ENCODE measurements around the gene ACIN1. TPM values are rescaled to one million over a fixed set of nuclear protein-coding genes. Genes with fewer than 3 reads are reported as not detected.

The ACIN1 gene
- total RNA-seq, 1 experiment from 2014 or later = 333 TPM

GRCh38 chr14:23030936-23031335, 64.0 kb downstream of the ACIN1 start:
- peaks cover 39 to 65% (median 52%) of the 10 kb centered on the region in 3 experiments for H3K36me3 Mint-ChIP-seq (ENCODE audit: insufficient read depth in 1 of 3, low read depth in 3 of 3)
- H2AFZ ChIP-seq (ENCODE audit: low read length) = no peak overlapping the region
- peaks cover 14 to 17% of the 10 kb centered on the region in 2 experiments for H3K4me1 Mint-ChIP-seq
- H2BK12ac ChIP-seq (ENCODE audit: insufficient read length, low read depth, low read length) = no peak overlapping the region
- H4K91ac ChIP-seq (ENCODE audit: insufficient read length, low read depth, low read length) = no peak overlapping the region
- H2AK5ac ChIP-seq (ENCODE audit: insufficient read length, low read length) = no peak overlapping the region
- TF ChIP-seq CTCF (conservative IDR thresholded peaks at IDR 0.05) = no peak
- no peak overlapping the region for H3K4me2 ChIP-seq (ENCODE audit: insufficient read depth, insufficient read length, low read length)
- H3K27me3 Mint-ChIP-seq (ENCODE audit: low read depth) = no peaks in the 10 kb centered on the region
- H3K9me3 Mint-ChIP-seq = no peaks in the 10 kb centered on the region
- no peak overlapping the region for H3K56ac ChIP-seq (ENCODE audit: insufficient read length, low read depth, low read length)
- no peak overlapping the region for H3K18ac ChIP-seq (ENCODE audit: insufficient read length, low read depth, low read length)
- no peak overlapping the region for H2BK20ac ChIP-seq (ENCODE audit: low read depth, low read length, poor library complexity, severe bottlenecking)
- WGBS (ENCODE audit: extremely low coverage, insufficient read length, low lambda C conversion rate) = no CpG with 5 or more reads among the region's 4 CpGs
- DNase-seq = no peak
- H3T11ph ChIP-seq (ENCODE audit: low read length) = no peak overlapping the region
- H4K20me1 ChIP-seq (ENCODE audit: control insufficient read depth, insufficient read depth, insufficient read length) = no peaks in the 10 kb centered on the region
- no peak overlapping the region for H3K14ac ChIP-seq (ENCODE audit: insufficient read depth, low read length)
- peaks cover 5% of the 10 kb centered on the region for H3K23me2 ChIP-seq (ENCODE audit: insufficient read length, low read depth, low read length, poor library complexity, severe bottlenecking)
- no peak overlapping the region for H3K4ac ChIP-seq (ENCODE audit: low read depth, low read length)
- no peak overlapping the region for H3K27ac ChIP-seq (ENCODE audit: insufficient read length, low read depth, low read length)
- H3K79me1 ChIP-seq (ENCODE audit: insufficient read depth, low read depth, low read length, poor library complexity, severe bottlenecking) = no peaks in the 10 kb centered on the region
- H3K27me3 ChIP-seq (ENCODE audit: insufficient read depth, low read length) = no peaks in the 10 kb centered on the region
- H3K79me2 ChIP-seq (ENCODE audit: insufficient read depth, low read length) = peaks cover 5% of the 10 kb centered on the region; the same call in 1 of the 2 replicates
- no peak overlapping the region for H3K27ac Mint-ChIP-seq
- H2BK15ac ChIP-seq (ENCODE audit: low read depth, low read length) = no peak overlapping the region
- H3K9me3 ChIP-seq (ENCODE audit: control insufficient read depth, low read depth, low read length) = no peaks in the 10 kb centered on the region
- H2BK5ac ChIP-seq (ENCODE audit: insufficient read length, low read length) = no peak overlapping the region
- no peak overlapping the region for H3K9ac ChIP-seq (ENCODE audit: extremely low read depth, insufficient read length, low read length)
- no peak overlapping the region for H3K23ac ChIP-seq (ENCODE audit: insufficient read length, low read depth, low read length)
- H3K4me3 Mint-ChIP-seq = no peak overlapping the region
- no peaks in the 10 kb centered on the region for H3K4me1 ChIP-seq (ENCODE audit: insufficient read depth, low read length)
- H4K5ac ChIP-seq (ENCODE audit: insufficient read length, low read depth, low read length) = no peak overlapping the region
- no peak overlapping the region for H4K8ac ChIP-seq (replicated peaks; ENCODE audit: insufficient read length, low read depth, low read length)
- H2BK120ac ChIP-seq (ENCODE audit: low read depth, low read length, poor library complexity, severe bottlenecking) = no peak overlapping the region
